Activated B cell treated with CpG ODN at 0.5 μM for 24 hours (primary cell): Measurements from ENCODE around the gene HDGFL2. TPM values are rescaled to one million over a fixed set of nuclear protein-coding genes. Genes with fewer than 3 reads are reported as not detected.

Experiments used
- ATAC-seq: fragments of 200-7000 bp; cut with Tn5 transposase; one replicate; pipeline ENCODE4 v1.10.0; 2021; ENCODE audit warnings: low read depth, mild to moderate bottlenecking, moderate library complexity
- CTCF ChIA-PET: fragments of 350-600 bp; sonication (Branson Sonifier 250); formaldehyde crosslinking; loops from one replicate; lab custom pipeline; 2021; ENCODE audit warnings: antibody characterized with exemption; lab: Charles Lee
- POLR2A ChIA-PET: fragments of 350-600 bp; sonication (Branson Sonifier 250); formaldehyde crosslinking; loops from one replicate; lab custom pipeline; 2021; ENCODE audit warnings: antibody characterized with exemption; lab: Charles Lee
- DNase-seq: peaks from one replicate; pipeline ENCODE4 v3.0.0; 2022
- H3K27ac Mint-ChIP-seq: one replicate; pipeline ENCODE4 v1.8.0; 2020; ENCODE audit warnings: mixed read lengths
- H3K27me3 Mint-ChIP-seq: one replicate; pipeline ENCODE4 v1.8.0; 2021; ENCODE audit warnings: mixed read lengths
- H3K36me3 Mint-ChIP-seq: one replicate; pipeline ENCODE4 v1.8.0; 2021; ENCODE audit warnings: low read depth, mixed read lengths
- H3K4me1 Mint-ChIP-seq: one replicate; pipeline ENCODE4 v1.8.0; 2021; ENCODE audit warnings: mixed read lengths
- H3K4me3 Mint-ChIP-seq: one replicate; pipeline ENCODE4 v1.8.0; 2020; ENCODE audit warnings: mild to moderate bottlenecking, mixed read lengths
- H3K9me3 Mint-ChIP-seq: one replicate; pipeline ENCODE4 v1.8.0; 2020; ENCODE audit warnings: mixed read lengths
- CTCF ChIP-seq: fragments of 200-600 bp; IDR thresholded peaks from one replicate; pipeline ENCODE4 v1.8.0; 2022; ENCODE audit warnings: antibody characterized with exemption, mild to moderate bottlenecking
- intact Hi-C: fragments of 100-400 bp; cut with micrococcal nuclease; formaldehyde crosslinking; loops from one replicate; pipeline ENCODE4 v1.15.1; 2024
- total RNA-seq: library from RNA; stranded (reverse); gene quantifications from 2 replicates; pipeline ENCODE4 v1.2.3, GENCODE V29; 2022

Gene HDGFL2
- total RNA-seq, 1 donor from 2014 or later, result 44.9 TPM

GRCh38 chr19:4491446-4491845, 19.3 kb downstream of the HDGFL2 start:
- H3K4me1 Mint-ChIP-seq, result no peaks in the 10 kb centered on the region
- CTCF ChIA-PET, result no interaction called here
- DNase-seq, result no peak
- no peaks in the 10 kb centered on the region for H3K9me3 Mint-ChIP-seq
- H3K27ac Mint-ChIP-seq, result no peak overlapping the region
- H3K4me3 Mint-ChIP-seq, result no peak overlapping the region
- no peak for TF ChIP-seq CTCF
- no peak for ATAC-seq
- H3K27me3 Mint-ChIP-seq, result no peaks in the 10 kb centered on the region
- POLR2A ChIA-PET, result no interaction called here
- intact Hi-C loops, result no loop called here
- H3K36me3 Mint-ChIP-seq, result peaks cover 59% of the 10 kb centered on the region

GRCh38 chr19:4492337-4493103, 20.4 kb downstream of the HDGFL2 start:
- intact Hi-C loops, result no loop called here
- Mint-ChIP-seq H3K4me3 (no peak overlapping the region), H3K9me3 (no peaks in the 10 kb centered on the region), H3K27ac (no peak overlapping the region), H3K4me1 (no peaks in the 10 kb centered on the region), H3K36me3 (peaks cover 54% of the 10 kb centered on the region), H3K27me3 (no peaks in the 10 kb centered on the region)
- DNase-seq, result no peak
- ChIA-PET CTCF (no interaction called here), POLR2A (no interaction called here)
- ATAC-seq, result no peak
- no peak for TF ChIP-seq CTCF

- no peaks in the 10 kb centered on the region for H3K9me3 Mint-ChIP-seq
- ChIA-PET CTCF (no interaction called here), POLR2A (interaction anchor here (0.6 kb wide), 1 partner anchor 58 kb away, joined by 3 read pairs; no protein-coding TSS in a partner anchor)
- DNase-seq (no peak), ATAC-seq (no peak)
- TF ChIP-seq CTCF, result no peak
- no peaks in the 10 kb centered on the region for H3K4me1 Mint-ChIP-seq
- H3K36me3 Mint-ChIP-seq, result peaks cover 52% of the 10 kb centered on the region
- no peak overlapping the region for H3K27ac Mint-ChIP-seq
- H3K4me3 Mint-ChIP-seq, result no peak overlapping the region
- no peaks in the 10 kb centered on the region for H3K27me3 Mint-ChIP-seq
- intact Hi-C loops, result no loop called here
Measured at GRCh38 chr19:4493104-4493928, 21.2 kb downstream of the HDGFL2 start.

- intact Hi-C loops, result no loop called here
- H3K4me3 Mint-ChIP-seq, result no peak overlapping the region
- no peak for ATAC-seq
- H3K27ac Mint-ChIP-seq, result no peak overlapping the region
- H3K9me3 Mint-ChIP-seq, result no peaks in the 10 kb centered on the region
- no peak for DNase-seq
- no peaks in the 10 kb centered on the region for H3K27me3 Mint-ChIP-seq
- POLR2A ChIA-PET, result no interaction called here
- no peaks in the 10 kb centered on the region for H3K4me1 Mint-ChIP-seq
- peaks cover 49% of the 10 kb centered on the region for H3K36me3 Mint-ChIP-seq
- no peak for TF ChIP-seq CTCF
- CTCF ChIA-PET, result no interaction called here
Measured at GRCh38 chr19:4493929-4494690, 22.0 kb downstream of the HDGFL2 start.

- ATAC-seq, result no peak
- no peak for TF ChIP-seq CTCF
- Mint-ChIP-seq H3K27me3 (no peaks in the 10 kb centered on the region), H3K27ac (no peak overlapping the region), H3K36me3 (peaks cover 49% of the 10 kb centered on the region), H3K9me3 (no peaks in the 10 kb centered on the region), H3K4me3 (no peak overlapping the region), H3K4me1 (no peaks in the 10 kb centered on the region)
- ChIA-PET POLR2A (no interaction called here), CTCF (no interaction called here)
- no peak for DNase-seq
- intact Hi-C loops, result no loop called here
Measured at GRCh38 chr19:4494691-4495064, 22.6 kb downstream of the HDGFL2 start.
